Colonic mucosa (tissue), 4 donors: Measurements from ENCODE around the gene RHOU. TPM values are rescaled to one million over a fixed set of nuclear protein-coding genes. Genes with fewer than 3 reads are reported as not detected.

Source experiments
- DNase-seq: peaks from one replicate; pipeline ENCODE4 v3.0.0-alpha.2; 2020
- H3K27ac ChIP-seq: fragments of 200-600 bp; one replicate; pipeline ENCODE4 v1.8.0; 2021
- H3K27me3 ChIP-seq: fragments of 200-600 bp; one replicate; pipeline ENCODE4 v1.8.0; 2021
- H3K36me3 ChIP-seq: fragments of 200-600 bp; one replicate; pipeline ENCODE4 v1.8.0; 2021
- H3K4me1 ChIP-seq: fragments of 200-600 bp; one replicate; pipeline ENCODE4 v1.8.0; 2021; ENCODE audit warnings: mild to moderate bottlenecking
- H3K4me3 ChIP-seq: fragments of 200-600 bp; one replicate; pipeline ENCODE4 v1.8.0; 2021
- H3K9ac ChIP-seq, 2 donors: one replicate each; pipeline ENCODE4 v1.7.0; 2013; ENCODE audit warnings: control low read depth in 2 of 2, low read depth in 2 of 2, low read length in 2 of 2
- H3K9me3 ChIP-seq: fragments of 200-600 bp; one replicate; pipeline ENCODE4 v1.8.0; 2021
- intact Hi-C: fragments of 100-400 bp; cut with DNase I; formaldehyde crosslinking; loops from one replicate; pipeline ENCODE4 v1.14.1; 2022
- total RNA-seq, 2 donors: library from RNA; stranded (reverse); fragmentation: NEBNext Ultra II Directional in 1 of 2; extraction: Animal tissue kit (Norgen Biotek cat#: 25700) in 1 of 2; gene quantifications; one replicate each; pipeline ENCODE4 v1.2.1, GENCODE V29; 2021
- TF ChIP-seq, protein P1 (sequence below): fragments of 200-600 bp; IDR thresholded peaks from one replicate; pipeline ENCODE4 v1.8.0; 2022; ENCODE audit warnings: antibody characterized with exemption, mild to moderate bottlenecking
- donor health status: healthy.
- donor health status: DM: no; HTN: no; CAD: no.
- donor health status: DM: no; HTN: no; CAD: no.

The RHOU gene
- total RNA-seq, 2 donors from 2014 or later: 13.3 to 24.3 TPM

DNA sequence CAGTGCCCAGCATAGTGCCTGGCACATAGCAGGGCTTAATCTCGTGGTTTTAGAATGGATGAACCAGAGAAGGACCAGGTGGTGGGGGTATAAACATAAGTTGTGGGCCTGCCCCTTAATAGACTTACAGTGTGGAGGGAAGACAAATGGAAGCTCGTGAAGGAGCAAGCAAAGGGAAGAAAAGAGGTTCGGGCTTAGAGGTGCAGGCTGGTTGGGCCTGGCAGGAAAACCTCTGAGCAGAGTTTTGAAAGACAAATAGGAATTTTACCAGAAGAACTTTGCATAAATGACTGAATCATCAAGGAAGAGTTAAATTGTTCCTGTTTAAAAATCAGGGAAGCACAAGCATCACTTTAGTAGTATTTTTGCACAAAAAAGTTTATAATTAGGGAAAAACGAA lies 4.5 kb downstream of the RHOU start:
- peak overlapping the region in 1 of 2 donors; percentile 5 for H3K9ac ChIP-seq
- TF ChIP-seq, protein P1, sequence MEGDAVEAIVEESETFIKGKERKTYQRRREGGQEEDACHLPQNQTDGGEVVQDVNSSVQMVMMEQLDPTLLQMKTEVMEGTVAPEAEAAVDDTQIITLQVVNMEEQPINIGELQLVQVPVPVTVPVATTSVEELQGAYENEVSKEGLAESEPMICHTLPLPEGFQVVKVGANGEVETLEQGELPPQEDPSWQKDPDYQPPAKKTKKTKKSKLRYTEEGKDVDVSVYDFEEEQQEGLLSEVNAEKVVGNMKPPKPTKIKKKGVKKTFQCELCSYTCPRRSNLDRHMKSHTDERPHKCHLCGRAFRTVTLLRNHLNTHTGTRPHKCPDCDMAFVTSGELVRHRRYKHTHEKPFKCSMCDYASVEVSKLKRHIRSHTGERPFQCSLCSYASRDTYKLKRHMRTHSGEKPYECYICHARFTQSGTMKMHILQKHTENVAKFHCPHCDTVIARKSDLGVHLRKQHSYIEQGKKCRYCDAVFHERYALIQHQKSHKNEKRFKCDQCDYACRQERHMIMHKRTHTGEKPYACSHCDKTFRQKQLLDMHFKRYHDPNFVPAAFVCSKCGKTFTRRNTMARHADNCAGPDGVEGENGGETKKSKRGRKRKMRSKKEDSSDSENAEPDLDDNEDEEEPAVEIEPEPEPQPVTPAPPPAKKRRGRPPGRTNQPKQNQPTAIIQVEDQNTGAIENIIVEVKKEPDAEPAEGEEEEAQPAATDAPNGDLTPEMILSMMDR: no peak
- H3K4me3 ChIP-seq: no peak overlapping the region
- no peaks in the 10 kb centered on the region for H3K4me1 ChIP-seq
- no peak for DNase-seq
- H3K9me3 ChIP-seq: no peaks in the 10 kb centered on the region
- H3K27me3 ChIP-seq: no peaks in the 10 kb centered on the region
- intact Hi-C loops: loop anchor here (5.0 to 10.0 kb wide), 2 partner anchors 67 to 415 kb away; no protein-coding TSS in a partner anchor
- H3K36me3 ChIP-seq: no peaks in the 10 kb centered on the region
- no peak overlapping the region for H3K27ac ChIP-seq

DNA sequence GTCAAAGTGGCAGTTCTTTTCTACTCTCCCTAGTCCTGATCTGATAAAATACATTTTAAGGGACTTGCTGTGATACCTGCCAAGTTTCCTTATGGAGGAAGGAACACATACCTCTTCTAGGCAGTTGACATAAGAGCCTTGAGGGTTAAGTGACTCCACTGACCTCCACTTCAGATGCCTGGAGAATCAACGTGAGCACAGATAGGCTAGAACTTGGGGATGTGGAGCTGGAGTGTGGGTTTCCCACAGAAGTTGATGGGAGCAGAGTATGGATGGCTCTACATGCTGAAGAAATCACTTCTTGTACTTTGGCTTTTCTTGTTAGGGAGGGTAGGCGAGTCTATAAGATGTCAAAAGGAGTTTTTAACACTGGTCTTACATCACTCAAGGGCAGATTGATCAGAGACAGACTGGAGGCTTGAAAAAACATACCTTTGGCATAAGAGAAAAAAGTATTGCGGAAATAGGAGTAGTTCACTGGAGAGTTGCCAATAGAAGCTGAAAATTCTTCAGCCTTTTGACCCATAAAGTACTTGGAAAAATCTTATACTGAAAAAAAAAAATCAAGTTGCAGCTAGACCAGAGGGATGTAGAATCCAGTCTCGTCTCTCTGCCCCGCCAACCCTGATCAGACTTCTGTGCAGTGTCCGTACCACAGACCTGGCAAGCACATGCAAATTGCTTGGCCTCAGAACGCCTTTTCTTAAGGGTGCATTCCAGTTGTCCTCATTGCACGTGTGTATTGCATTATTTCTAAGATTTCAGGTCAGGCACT lies 5.5 kb downstream of the RHOU start:
- intact Hi-C loops: no loop called here
- H3K27ac ChIP-seq: no peak overlapping the region
- H3K36me3 ChIP-seq: no peaks in the 10 kb centered on the region
- H3K4me1 ChIP-seq: no peaks in the 10 kb centered on the region
- H3K27me3 ChIP-seq: no peaks in the 10 kb centered on the region
- H3K9ac ChIP-seq: no peak overlapping the region
- TF ChIP-seq, protein P1: no peak
- no peaks in the 10 kb centered on the region for H3K9me3 ChIP-seq
- no peak overlapping the region for H3K4me3 ChIP-seq
- DNase-seq: no peak

DNA sequence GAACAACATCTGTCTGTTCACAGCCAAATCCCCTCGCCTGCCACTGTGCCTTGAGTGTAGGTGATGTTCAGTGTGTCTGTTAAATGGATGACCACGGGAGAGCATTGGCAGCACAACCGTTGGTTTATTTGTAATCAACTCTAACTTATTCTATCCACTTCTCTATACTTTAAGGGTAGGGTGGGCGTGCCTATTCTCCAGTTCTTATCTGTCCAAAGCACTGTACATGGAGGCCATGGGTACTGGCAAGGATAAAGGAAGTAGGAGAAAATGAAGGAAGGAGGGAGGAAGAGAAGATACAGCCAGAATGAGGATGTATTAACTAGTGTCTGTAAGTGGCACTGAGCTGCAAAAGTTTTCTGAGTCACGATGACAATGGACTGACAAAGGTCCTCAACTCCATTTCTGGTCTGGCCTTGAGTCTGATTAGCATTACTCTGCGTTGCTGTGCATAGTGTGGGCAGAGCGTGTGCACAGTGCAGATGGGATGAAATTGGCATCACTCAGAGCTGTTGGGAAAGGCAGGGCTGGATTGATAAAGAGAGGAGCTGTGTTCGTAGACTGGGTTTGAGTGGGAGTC lies 7.1 kb downstream of the RHOU start:
- intact Hi-C loops: no loop called here
- Histone ChIP-seq H3K9ac (no peak overlapping the region), H3K4me1 (no peaks in the 10 kb centered on the region), H3K4me3 (no peak overlapping the region), H3K27me3 (no peaks in the 10 kb centered on the region), H3K27ac (no peak overlapping the region), H3K9me3 (no peaks in the 10 kb centered on the region), H3K36me3 (no peaks in the 10 kb centered on the region)
- DNase-seq: no peak
- TF ChIP-seq, protein P1: no peak

DNA sequence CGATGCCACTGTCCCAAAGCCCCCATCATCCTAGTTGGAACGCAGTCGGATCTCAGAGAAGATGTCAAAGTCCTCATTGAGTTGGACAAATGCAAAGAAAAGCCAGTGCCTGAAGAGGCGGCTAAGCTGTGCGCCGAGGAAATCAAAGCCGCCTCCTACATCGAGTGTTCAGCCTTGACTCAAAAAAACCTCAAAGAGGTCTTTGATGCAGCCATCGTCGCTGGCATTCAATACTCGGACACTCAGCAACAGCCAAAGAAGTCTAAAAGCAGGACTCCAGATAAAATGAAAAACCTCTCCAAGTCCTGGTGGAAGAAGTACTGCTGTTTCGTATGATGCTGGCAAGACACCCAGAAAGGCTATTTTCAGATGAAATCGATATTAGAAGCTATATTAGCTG lies 8.1 kb downstream of the RHOU start:
- no peak for DNase-seq

DNA sequence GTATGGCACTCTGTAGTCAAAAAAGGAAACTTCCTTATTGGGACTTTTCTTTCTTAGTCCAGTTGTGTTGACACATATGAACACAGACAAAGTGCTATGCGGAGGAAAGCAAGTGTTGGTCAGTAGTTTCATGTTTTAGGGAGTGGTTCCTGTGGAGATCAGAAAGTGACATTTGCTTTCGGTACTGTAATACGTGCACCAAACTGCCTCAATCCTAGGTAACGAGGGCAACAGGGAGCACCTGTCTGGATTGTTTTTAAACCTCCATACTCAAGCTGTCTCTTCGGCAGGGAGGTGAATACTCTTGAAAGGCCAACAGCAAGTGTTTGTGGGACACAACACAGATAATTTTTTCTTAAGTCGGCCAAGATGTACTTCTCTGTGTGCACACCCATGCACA lies 9.1 kb downstream of the RHOU start:
- Histone ChIP-seq H3K4me3 (no peak overlapping the region), H3K4me1 (no peaks in the 10 kb centered on the region), H3K9ac (no peak overlapping the region), H3K27ac (no peak overlapping the region), H3K27me3 (no peaks in the 10 kb centered on the region), H3K36me3 (no peaks in the 10 kb centered on the region), H3K9me3 (no peaks in the 10 kb centered on the region)
- intact Hi-C loops: no loop called here
- TF ChIP-seq, protein P1: no peak
- DNase-seq: no peak

More for the DNA sequence above, 8.1 kb downstream of the RHOU start:
- intact Hi-C loops: no loop called here
- TF ChIP-seq, protein P1: no peak
- Histone ChIP-seq H3K27me3 (no peaks in the 10 kb centered on the region), H3K9ac (no peak overlapping the region), H3K4me3 (no peak overlapping the region), H3K9me3 (no peaks in the 10 kb centered on the region), H3K27ac (no peak overlapping the region), H3K36me3 (no peaks in the 10 kb centered on the region), H3K4me1 (no peaks in the 10 kb centered on the region)
